Esophagus squamous epithelium (tissue), 5 donors: Measurements from ENCODE around the gene PANK2. TPM values are rescaled to one million over a fixed set of nuclear protein-coding genes. Genes with fewer than 3 reads are reported as not detected.

Experiments
- DNase-seq: peaks from one replicate; lab custom pipeline; 2025; lab: John Stamatoyannopoulos, UW
- H3K27ac ChIP-seq, 4 donors: fragments of 200-600 bp; sonication (generic); one replicate each; pipeline ENCODE4 v1.5.1; 2016 to 2019; ENCODE audit warnings: mild to moderate bottlenecking in 1 of 4
- H3K27me3 ChIP-seq, 4 donors: fragments of 200-600 bp; sonication (generic); 1 replicate in 3 of 4; 2 replicates in 1 of 4; pipeline versions ENCODE4 v1.5.1 to v1.6.0; 2017 to 2021; ENCODE audit warnings: antibody characterized with exemption in 1 of 4
- H3K36me3 ChIP-seq, 3 donors: fragments of 200-600 bp; sonication (generic); one replicate each; pipeline ENCODE4 v1.5.1; 2016 to 2019
- H3K4me1 ChIP-seq, 3 donors: fragments of 200-600 bp; sonication (generic); one replicate each; pipeline ENCODE4 v1.5.1; 2017 to 2019
- H3K4me3 ChIP-seq, 4 donors: fragments of 200-600 bp; sonication (generic); 1 replicate in 3 of 4; 2 replicates in 1 of 4; pipeline ENCODE4 v1.5.1; 2016 to 2019; ENCODE audit warnings: mild to moderate bottlenecking in 2 of 4, moderate library complexity in 1 of 4
- H3K9me3 ChIP-seq, 3 donors: fragments of 200-600 bp; sonication (generic); one replicate each; pipeline ENCODE4 v1.5.1; 2016 to 2019
- CTCF ChIP-seq, 6 experiments: fragments of 450-650 bp in 4 of 6; fragments of 200-600 bp in 2 of 6; sonication (generic) in 2 of 6; IDR thresholded peaks; one replicate each; pipeline ENCODE4 v1.5.1; 2016 to 2019; ENCODE audit warnings: antibody characterized with exemption in 6 of 6, mild to moderate bottlenecking in 4 of 6, moderate library complexity in 4 of 6
- POLR2A ChIP-seq, 4 donors: fragments of 450-650 bp; IDR thresholded peaks; one replicate each; pipeline ENCODE4 v1.6.1; 2017; ENCODE audit warnings: antibody characterized with exemption in 4 of 4, mild to moderate bottlenecking in 4 of 4, moderate library complexity in 3 of 4
- WGBS, 2 donors: methylation state at CpG; one replicate each; pipeline ENCODE4 v1.1.5; 2018; 5-methylcytosine and 5-hydroxymethylcytosine counted together
- intact Hi-C: fragments of 100-400 bp; cut with DNase I; formaldehyde crosslinking; loops from one replicate; pipeline ENCODE4 v1.15.0; 2022
- total RNA-seq, 4 donors: library from RNA; depleted of rRNA; stranded (reverse); fragments of >200 nt; gene quantifications; one replicate each; pipeline ENCODE4 v1.1.0, GENCODE V29; 2016
- donor health status: DM: yes; HTN: yes; CAD: no.

PANK2 gene
- total RNA-seq, 4 donors from 2014 or later = 39.4 to 49.1 (median 46.2) TPM

GRCh38 chr20:3900187-3900604, 11.0 kb downstream of the PANK2 start:
- Histone ChIP-seq H3K4me3 (no peak overlapping the region), H3K9me3 (no peaks in the 10 kb centered on the region), H3K4me1 (peaks cover 17 to 100% (median 66%) of the 10 kb centered on the region in 3 donors), H3K36me3 (peaks cover 0 to 5% (median 0%) of the 10 kb centered on the region in 3 donors), H3K27me3 (no peaks in the 10 kb centered on the region), H3K27ac (peak overlapping the region in 2 of 4 donors; percentile 14 to 60)
- intact Hi-C loops = no loop called here
- no peak for TF ChIP-seq CTCF (IDR thresholded peaks at IDR 0.05)
- no peak for TF ChIP-seq POLR2A (IDR thresholded peaks at IDR 0.05)
- 48 to 75% methylated on average over 3 of the region's 3 CpGs for WGBS, 2 donors
- no peak for DNase-seq

- WGBS, 2 donors = 51 to 71% methylated on average over 3 of the region's 3 CpGs
- no peak for TF ChIP-seq POLR2A (IDR thresholded peaks at IDR 0.05)
- no peak for DNase-seq
- Histone ChIP-seq H3K27ac (peak overlapping the region in 2 of 4 donors; percentile 43 to 60), H3K9me3 (no peaks in the 10 kb centered on the region), H3K27me3 (no peaks in the 10 kb centered on the region), H3K4me1 (peaks cover 17 to 96% (median 61%) of the 10 kb centered on the region in 3 donors), H3K4me3 (peak overlapping the region in 2 of 4 donors; percentile 5 to 25), H3K36me3 (peaks cover 0 to 4% (median 0%) of the 10 kb centered on the region in 3 donors)
- intact Hi-C loops = no loop called here
These were observed 12.0 kb downstream of the PANK2 start for GRCh38 chr20:3901028-3901705.

- peaks cover 10 to 96% (median 54%) of the 10 kb centered on the region in 3 donors for H3K4me1 ChIP-seq
- H3K27ac ChIP-seq = peak overlapping the region in 2 of 4 donors; percentile 43 to 60
- H3K9me3 ChIP-seq = no peaks in the 10 kb centered on the region
- TF ChIP-seq CTCF (IDR thresholded peaks at IDR 0.05) = no peak
- no peak for TF ChIP-seq POLR2A (IDR thresholded peaks at IDR 0.05)
- H3K27me3 ChIP-seq = no peaks in the 10 kb centered on the region
- DNase-seq = no peak
- WGBS, 2 donors = 77 to 78% methylated on average over 9 of the region's 9 CpGs
- intact Hi-C loops = no loop called here
- peaks cover 0 to 4% (median 0%) of the 10 kb centered on the region in 3 donors for H3K36me3 ChIP-seq
- peak overlapping the region in 2 of 4 donors; percentile 5 to 25 for H3K4me3 ChIP-seq
These were observed 12.7 kb downstream of the PANK2 start for GRCh38 chr20:3901706-3902440.

GRCh38 chr20:3902446-3902845, 13.3 kb downstream of the PANK2 start:
- Histone ChIP-seq H3K36me3 (peaks cover 0 to under 1% (median 0%) of the 10 kb centered on the region in 3 donors), H3K9me3 (no peaks in the 10 kb centered on the region), H3K27me3 (no peaks in the 10 kb centered on the region), H3K27ac (peak overlapping the region in 2 of 4 donors; percentile 43 to 60), H3K4me1 (peaks cover 8 to 96% (median 49%) of the 10 kb centered on the region in 3 donors), H3K4me3 (no peak overlapping the region)
- no peak for DNase-seq
- 80 to 91% methylated on average over 5 of the region's 5 CpGs for WGBS, 2 donors
- intact Hi-C loops = no loop called here
- TF ChIP-seq POLR2A (IDR thresholded peaks at IDR 0.05) (no peak), CTCF (IDR thresholded peaks at IDR 0.05) (no peak)

- no peak for TF ChIP-seq CTCF (IDR thresholded peaks at IDR 0.05)
- no peak for TF ChIP-seq POLR2A (IDR thresholded peaks at IDR 0.05)
- peak overlapping the region in 2 of 4 donors; percentile 11 to 43 for H3K27ac ChIP-seq
- no peaks in the 10 kb centered on the region for H3K9me3 ChIP-seq
- H3K27me3 ChIP-seq = no peaks in the 10 kb centered on the region
- no peak for DNase-seq
- H3K36me3 ChIP-seq = peaks cover 3 to 15% (median 4%) of the 10 kb centered on the region in 3 donors
- 66 to 75% methylated on average over 2 of the region's 2 CpGs for WGBS, 2 donors
- H3K4me3 ChIP-seq = no peak overlapping the region
- intact Hi-C loops = no loop called here
- H3K4me1 ChIP-seq = peaks cover 13 to 96% (median 43%) of the 10 kb centered on the region in 3 donors
These were observed 15.0 kb downstream of the PANK2 start for GRCh38 chr20:3904224-3904623.
